GM20000 (cell line): ENCODE results near the gene CCDC85B.
A peak's percentile ranks its signal among the peaks of the same experiment; 100 is the strongest.

Source experiments
- DNase-seq: peaks from one replicate; pipeline ENCODE4 v3.0.0; 2012; ENCODE audit warnings: low spot score
- CTCF ChIP-seq: IDR thresholded peaks from 2 replicates; pipeline ENCODE4 v1.5.1; 2012; ENCODE audit warnings: mild to moderate bottlenecking, control low read depth; ENCODE audit errors: extremely low read depth, missing control alignments

CCDC85B gene

DNA sequence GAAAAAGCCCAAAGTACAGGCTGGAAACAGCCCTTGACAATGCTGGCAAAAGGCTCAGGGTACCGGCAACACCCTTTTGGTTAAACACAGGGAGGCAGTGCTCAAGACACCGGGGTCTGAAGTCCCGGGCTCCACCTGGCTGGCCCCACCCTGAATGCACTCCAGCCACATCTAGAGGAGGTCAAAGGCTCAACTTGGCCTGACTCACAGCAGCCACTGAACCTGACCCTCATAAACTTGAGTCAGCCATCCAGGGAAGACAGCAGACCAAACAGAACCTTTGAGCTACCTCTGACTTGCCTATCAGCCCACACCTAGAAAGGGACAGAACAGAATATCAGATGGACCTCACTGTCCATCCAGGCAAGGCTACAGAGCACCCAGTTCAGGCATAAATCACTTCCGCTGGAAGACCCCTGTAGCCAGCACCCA lies 36.3 kb upstream of the CCDC85B start:
- TF ChIP-seq CTCF, result no peak
- no peak for DNase-seq

DNA sequence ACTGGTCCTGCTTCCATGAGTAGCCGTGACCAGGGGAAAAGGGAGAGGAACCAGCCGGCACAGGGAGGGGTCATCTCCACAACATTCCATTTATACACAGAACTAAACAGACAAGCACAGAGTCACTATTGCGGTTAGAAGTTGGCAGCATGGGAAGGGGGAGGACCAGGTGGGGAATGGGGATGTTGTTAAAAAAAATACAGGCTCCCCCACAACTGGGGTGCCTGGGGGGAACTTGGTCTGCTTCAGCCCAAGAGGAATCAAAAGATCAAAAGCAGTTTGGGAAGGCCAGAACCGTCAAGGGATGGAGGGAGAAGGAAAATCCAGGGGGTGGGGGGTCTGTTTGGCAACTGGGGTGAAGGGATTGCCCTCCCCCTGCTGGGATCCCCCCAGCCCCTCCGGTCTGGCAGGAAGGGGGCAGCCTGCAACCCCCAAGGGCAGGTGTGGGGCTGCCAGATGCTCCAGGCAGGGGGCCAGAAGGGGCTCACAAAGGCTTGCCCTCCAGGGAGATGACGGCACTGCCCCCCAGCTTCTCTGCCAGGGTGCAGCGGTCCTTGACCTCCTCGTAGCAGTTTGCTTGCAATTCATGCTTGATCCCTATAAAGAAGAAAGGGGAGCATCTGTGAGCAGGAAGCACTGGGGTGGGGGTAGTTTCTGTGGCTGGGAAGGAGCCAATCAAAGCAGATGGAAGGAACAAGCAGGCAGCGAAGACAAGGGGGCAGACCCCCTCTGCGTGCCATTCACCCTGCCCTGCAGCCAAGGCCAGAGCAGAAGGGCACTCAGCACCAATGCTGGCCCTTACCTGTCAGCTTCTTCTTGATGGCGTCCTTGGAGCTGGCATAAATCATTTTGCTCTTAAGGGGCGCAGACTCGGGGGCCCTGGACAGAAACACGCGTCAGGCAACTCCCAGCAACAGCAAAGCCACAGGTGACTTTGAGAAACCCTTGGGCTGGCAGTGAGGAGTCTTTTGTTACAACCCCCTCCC lies 35.3 kb upstream of the CCDC85B start:
- DNase-seq, result no peak
- no peak for TF ChIP-seq CTCF

GRCh38 chr11:65855927-65856363 lies 34.5 kb upstream of the CCDC85B start:
- TF ChIP-seq CTCF, result no peak
- no peak for DNase-seq

GRCh38 chr11:65856689-65857499 lies 33.6 kb upstream of the CCDC85B start:
- no peak for TF ChIP-seq CTCF
- peak; percentile 86 for DNase-seq

DNA sequence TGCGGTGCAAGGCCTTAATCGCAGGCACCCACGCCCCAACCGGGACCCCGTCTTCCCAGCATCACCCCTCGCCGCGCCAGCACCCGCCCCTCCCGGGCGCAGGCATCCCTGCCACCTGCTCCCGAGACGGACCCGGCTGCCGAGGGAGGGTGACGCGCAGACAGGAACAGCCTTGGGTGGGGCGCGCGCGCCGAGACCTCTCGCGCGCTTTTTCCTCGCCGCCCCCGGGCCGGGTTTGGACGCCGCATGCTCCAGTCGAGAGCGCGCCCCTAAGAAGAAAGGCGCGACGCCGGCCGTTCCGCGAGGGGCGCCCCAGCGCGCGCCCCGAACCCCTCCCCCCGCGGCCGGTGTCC lies 33.0 kb upstream of the CCDC85B start:
- TF ChIP-seq CTCF, result no peak
- DNase-seq, result no peak

- no peak for TF ChIP-seq CTCF
- DNase-seq, result peak; percentile 94
These were observed 32.4 kb upstream of the CCDC85B start, which contains the start of gene CFL1 for GRCh38 chr11:65857853-65858680. Gene CFL1, minus strand, starts transcription at chr11:65858180. Its CDS starts 81 bp downstream, at chr11:65858099.
